Ectodermal cell (in vitro differentiated cells): ENCODE data around the gene EIF4E1B.

Experiments used
- H3K27ac ChIP-seq: 2 replicates; pipeline ENCODE4 v1.7.0; 2013; ENCODE audit warnings: mild to moderate bottlenecking, low read depth, low read length; ENCODE audit not compliant: insufficient read depth, poor library complexity, severe bottlenecking
- H3K27me3 ChIP-seq: 2 replicates; pipeline ENCODE4 v1.7.0; 2013; ENCODE audit warnings: mild to moderate bottlenecking, low read length; ENCODE audit not compliant: insufficient read depth, control insufficient read depth, poor library complexity, severe bottlenecking
- H3K36me3 ChIP-seq: one replicate; pipeline ENCODE4 v1.7.0; 2013; ENCODE audit warnings: low read length; ENCODE audit not compliant: control insufficient read depth, insufficient read depth
- H3K4me1 ChIP-seq: one replicate; pipeline ENCODE4 v1.7.0; 2013; ENCODE audit warnings: low read length; ENCODE audit not compliant: control insufficient read depth, insufficient read depth
- H3K4me3 ChIP-seq: 2 replicates; pipeline ENCODE4 v1.7.0; 2013; ENCODE audit warnings: low read depth, low read length, control low read depth; ENCODE audit not compliant: insufficient read depth
- H3K9me3 ChIP-seq: 2 replicates; pipeline ENCODE4 v1.7.0; 2013; ENCODE audit warnings: mild to moderate bottlenecking, low read length, moderate library complexity; ENCODE audit not compliant: control insufficient read depth
- WGBS, 2 experiments: methylation state at CpG; one replicate each; pipeline ENCODE4 v1.1.7; 2013; ENCODE audit warnings: missing lambda C conversion rate in 2 of 2; 5-methylcytosine and 5-hydroxymethylcytosine counted together

Gene EIF4E1B

DNA sequence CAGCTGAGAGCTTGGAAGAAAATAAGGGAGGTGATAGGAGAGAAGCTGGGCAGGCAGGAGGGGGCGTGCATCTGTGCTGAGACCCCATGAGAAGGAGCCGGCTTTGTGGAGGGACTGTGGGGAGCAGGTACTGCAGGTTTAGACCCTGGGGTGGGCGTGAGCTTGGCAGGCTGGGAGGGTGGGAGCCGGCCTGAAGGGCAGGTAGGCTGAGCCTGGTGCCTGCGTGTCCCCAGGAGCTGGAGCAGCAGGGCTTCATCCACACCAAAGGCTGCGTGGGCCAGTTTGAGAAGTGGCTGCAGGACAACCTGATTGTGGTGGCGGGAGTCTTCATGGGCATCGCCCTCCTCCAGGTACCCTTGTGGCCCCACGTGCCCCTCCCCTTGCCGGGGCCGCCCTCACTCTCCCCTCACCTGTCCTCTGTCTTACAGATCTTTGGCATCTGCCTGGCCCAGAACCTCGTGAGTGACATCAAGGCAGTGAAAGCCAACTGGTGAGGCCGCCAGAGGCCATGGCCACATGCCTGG lies 26.1 kb downstream of the EIF4E1B start:
- Histone ChIP-seq H3K27me3 (no peaks in the 10 kb centered on the region), H3K4me3 (no peak overlapping the region), H3K36me3 (no peaks in the 10 kb centered on the region), H3K4me1 (peaks cover under 1% of the 10 kb centered on the region), H3K27ac (no peak overlapping the region), H3K9me3 (no peaks in the 10 kb centered on the region)
- 91 to 92% methylated on average over 13 of the region's 13 CpGs for WGBS, 2 experiments

DNA sequence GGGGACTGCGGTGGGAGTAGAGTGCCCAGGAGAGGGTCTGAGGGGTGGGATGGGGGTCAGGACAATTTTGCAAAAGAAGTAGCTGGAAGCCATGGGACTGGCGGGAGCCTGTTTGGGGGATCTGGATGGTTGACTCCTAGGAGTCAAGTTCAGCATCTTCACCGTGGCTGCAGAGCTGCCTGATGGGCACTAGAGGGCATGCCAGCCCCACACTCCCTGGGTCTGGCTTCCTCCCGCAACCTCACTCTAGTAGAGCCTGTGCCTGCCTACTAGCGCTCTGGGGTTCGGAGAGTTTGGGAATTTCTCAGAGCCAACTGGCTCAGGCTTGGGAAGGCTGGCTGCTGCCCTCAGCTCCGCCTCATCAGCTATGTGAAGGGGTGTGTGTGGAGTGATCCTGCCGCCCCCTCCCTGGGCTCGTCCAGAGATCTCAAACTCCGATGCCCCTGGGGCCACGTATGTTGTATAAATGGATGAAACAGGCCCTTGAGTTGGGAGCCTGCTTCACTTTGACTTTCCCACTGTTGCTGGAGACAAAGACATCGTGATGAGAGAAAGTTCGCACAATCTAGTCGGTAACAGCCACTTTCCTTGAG lies 27.6 kb downstream of the EIF4E1B start:
- WGBS, 2 experiments = 63 to 68% methylated on average over 14 of the region's 14 CpGs

GRCh38 chr5:176658817-176659511 lies 28.5 kb downstream of the EIF4E1B start:
- Histone ChIP-seq H3K27ac (no peak overlapping the region), H3K27me3 (no peaks in the 10 kb centered on the region), H3K9me3 (no peaks in the 10 kb centered on the region), H3K4me3 (no peak overlapping the region), H3K36me3 (no peaks in the 10 kb centered on the region), H3K4me1 (no peaks in the 10 kb centered on the region)
- 86 to 89% methylated on average over 11 of the region's 11 CpGs for WGBS, 2 experiments

More for the DNA sequence above, 27.6 kb downstream of the EIF4E1B start:
- Histone ChIP-seq H3K27me3 (no peaks in the 10 kb centered on the region), H3K4me3 (no peak overlapping the region), H3K36me3 (no peaks in the 10 kb centered on the region), H3K4me1 (no peaks in the 10 kb centered on the region), H3K27ac (no peak overlapping the region), H3K9me3 (no peaks in the 10 kb centered on the region)

- no peaks in the 10 kb centered on the region for H3K36me3 ChIP-seq
- H3K4me3 ChIP-seq = no peak overlapping the region
- 82 to 88% methylated on average over 7 of the region's 7 CpGs for WGBS, 2 experiments
- H3K27me3 ChIP-seq = no peaks in the 10 kb centered on the region
- H3K9me3 ChIP-seq = no peaks in the 10 kb centered on the region
- no peak overlapping the region for H3K27ac ChIP-seq
- H3K4me1 ChIP-seq = peaks cover 5% of the 10 kb centered on the region
These were observed 29.0 kb downstream of the EIF4E1B start for GRCh38 chr5:176659512-176659839.

- Histone ChIP-seq H3K27me3 (no peaks in the 10 kb centered on the region), H3K36me3 (no peaks in the 10 kb centered on the region), H3K9me3 (no peaks in the 10 kb centered on the region), H3K27ac (no peak overlapping the region), H3K4me1 (peaks cover 7% of the 10 kb centered on the region), H3K4me3 (no peak overlapping the region)
- 71 to 80% methylated on average over 4 of the region's 4 CpGs for WGBS, 2 experiments
These were observed 29.5 kb downstream of the EIF4E1B start for GRCh38 chr5:176659860-176660461.

- Histone ChIP-seq H3K9me3 (no peaks in the 10 kb centered on the region), H3K36me3 (no peaks in the 10 kb centered on the region), H3K4me1 (peaks cover 7% of the 10 kb centered on the region), H3K4me3 (no peak overlapping the region), H3K27ac (no peak overlapping the region), H3K27me3 (no peaks in the 10 kb centered on the region)
- 23 to 32% methylated on average over 1 of the region's 1 CpG for WGBS, 2 experiments
These were observed 30.0 kb downstream of the EIF4E1B start for GRCh38 chr5:176660530-176660859.

DNA sequence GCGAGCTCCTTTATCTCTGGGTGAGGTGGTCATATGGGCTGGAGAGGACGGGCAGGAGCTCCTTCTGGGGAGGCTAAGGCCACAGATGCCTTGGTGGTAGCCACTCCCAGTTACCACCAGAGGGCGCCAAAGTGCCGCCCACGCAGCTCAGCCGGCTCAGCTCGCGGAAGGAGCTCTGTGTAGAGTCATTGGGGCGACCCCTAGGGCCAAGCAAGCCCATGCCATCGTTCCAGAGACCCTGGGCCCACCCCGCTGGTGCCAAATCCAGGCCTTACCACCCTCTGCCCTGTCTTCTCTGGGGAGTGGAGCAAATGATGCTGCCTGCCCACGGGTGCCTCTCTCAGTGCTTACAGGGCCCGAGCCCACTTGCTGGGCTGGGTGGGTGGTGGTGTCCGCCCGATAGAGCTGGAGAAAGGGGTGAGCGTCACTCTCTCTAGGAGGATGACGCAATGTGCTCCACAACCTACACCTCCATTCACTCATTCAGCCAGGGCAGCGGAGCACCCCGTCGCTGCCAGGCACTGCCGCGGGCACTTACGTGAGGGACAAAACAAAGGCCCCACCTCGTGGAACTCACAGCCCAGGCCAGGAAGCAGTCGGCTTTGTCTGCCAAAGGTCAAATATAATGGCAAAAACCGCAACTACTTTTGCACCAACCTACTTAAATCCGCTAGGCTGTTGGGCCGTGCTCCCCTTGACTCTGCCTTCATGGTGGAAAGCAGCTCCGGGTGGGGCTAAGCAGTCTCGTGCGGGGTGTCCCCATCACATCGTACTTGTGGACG lies 30.6 kb downstream of the EIF4E1B start:
- Histone ChIP-seq H3K9me3 (no peaks in the 10 kb centered on the region), H3K36me3 (no peaks in the 10 kb centered on the region), H3K4me3 (no peak overlapping the region), H3K27me3 (no peaks in the 10 kb centered on the region), H3K4me1 (peaks cover 7% of the 10 kb centered on the region), H3K27ac (no peak overlapping the region)
- 62 to 63% methylated on average over 33 of the region's 33 CpGs for WGBS, 2 experiments

DNA sequence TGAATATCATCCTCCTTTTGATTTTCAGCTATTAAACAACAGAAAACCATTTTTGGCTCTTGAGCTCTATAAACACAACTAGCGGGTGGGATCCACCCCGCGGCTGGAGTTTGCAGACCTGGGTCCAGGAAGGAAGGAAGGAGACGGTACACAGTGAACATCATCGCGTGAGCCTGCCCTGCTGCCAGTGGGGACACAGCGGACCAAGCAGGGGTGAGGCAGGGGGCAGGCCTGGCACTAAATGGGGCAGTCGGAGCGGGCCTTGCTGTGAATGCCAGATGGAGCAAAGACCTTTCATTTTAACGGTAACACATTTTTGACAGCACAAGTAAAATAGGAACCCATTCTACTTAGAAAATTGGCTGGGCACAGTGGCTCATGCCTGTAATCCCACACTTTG lies 31.2 kb downstream of the EIF4E1B start:
- H3K27me3 ChIP-seq = no peaks in the 10 kb centered on the region
- WGBS, 2 experiments = 92 to 95% methylated on average over 10 of the region's 10 CpGs
- H3K4me3 ChIP-seq = no peak overlapping the region
- H3K4me1 ChIP-seq = peaks cover 7% of the 10 kb centered on the region
- no peak overlapping the region for H3K27ac ChIP-seq
- no peaks in the 10 kb centered on the region for H3K36me3 ChIP-seq
- no peaks in the 10 kb centered on the region for H3K9me3 ChIP-seq

- Histone ChIP-seq H3K9me3 (no peaks in the 10 kb centered on the region), H3K4me3 (no peak overlapping the region), H3K4me1 (peaks cover 7% of the 10 kb centered on the region), H3K36me3 (no peaks in the 10 kb centered on the region), H3K27ac (no peak overlapping the region), H3K27me3 (no peaks in the 10 kb centered on the region)
- 92 to 93% methylated on average over 21 of the region's 21 CpGs for WGBS, 2 experiments
These were observed 32.2 kb downstream of the EIF4E1B start for GRCh38 chr5:176662371-176663333.
